ENCODE results near the gene USP47. TPM values are rescaled to one million over a fixed set of nuclear protein-coding genes. Genes with fewer than 3 reads are reported as not detected.

Gene USP47
- total and polyA plus RNA-seq, 2 experiments from 2014 or later: 16.3 to 36.7 TPM

DNA sequence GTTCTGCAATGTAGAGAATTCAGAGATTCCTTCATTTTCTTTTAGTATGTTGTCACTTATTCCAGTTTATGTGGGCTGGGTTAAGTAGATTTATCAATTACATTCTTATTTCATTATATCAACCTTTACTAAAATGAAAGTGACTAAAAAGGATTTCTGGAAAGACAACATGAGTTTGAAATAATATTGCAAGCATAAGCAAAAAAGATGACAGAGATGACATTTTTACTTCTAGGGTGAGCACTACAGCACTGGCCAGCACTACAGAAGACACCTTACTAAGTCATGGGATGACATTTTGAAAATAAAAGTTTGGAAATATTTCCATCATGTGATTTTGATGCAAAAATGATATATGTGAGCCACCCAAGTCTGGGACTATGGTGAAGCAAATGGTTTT lies 2.1 kb upstream of the USP47 start (continued):
- no peak for TF ChIP-seq ZNF462 (CRISPR knock-in tag; IDR thresholded peaks at IDR 0.05)
- TF ChIP-seq NANOG (IDR thresholded peaks at IDR 0.05; ENCODE audit: borderline replicate concordance): no peak
- no peak for TF ChIP-seq CREB1 (CRISPR knock-in tag; IDR thresholded peaks at IDR 0.05; ENCODE audit: low read depth)
- TF ChIP-seq CTCF (conservative IDR thresholded peaks at IDR 0.05; ENCODE audit: low read depth in 2 of 2): no peak
- no peak for TF ChIP-seq JUNB (IDR thresholded peaks at IDR 0.05; ENCODE audit: unreplicated experiment)
- TF ChIP-seq POLR2AphosphoS5 (IDR thresholded peaks at IDR 0.05; ENCODE audit: low read depth): no peak
- TF ChIP-seq ZNF331 (CRISPR knock-in tag; IDR thresholded peaks at IDR 0.05; ENCODE audit: low read depth): no peak
- no peak for TF ChIP-seq ZNF114 (CRISPR knock-in tag; IDR thresholded peaks at IDR 0.05)

DNA sequence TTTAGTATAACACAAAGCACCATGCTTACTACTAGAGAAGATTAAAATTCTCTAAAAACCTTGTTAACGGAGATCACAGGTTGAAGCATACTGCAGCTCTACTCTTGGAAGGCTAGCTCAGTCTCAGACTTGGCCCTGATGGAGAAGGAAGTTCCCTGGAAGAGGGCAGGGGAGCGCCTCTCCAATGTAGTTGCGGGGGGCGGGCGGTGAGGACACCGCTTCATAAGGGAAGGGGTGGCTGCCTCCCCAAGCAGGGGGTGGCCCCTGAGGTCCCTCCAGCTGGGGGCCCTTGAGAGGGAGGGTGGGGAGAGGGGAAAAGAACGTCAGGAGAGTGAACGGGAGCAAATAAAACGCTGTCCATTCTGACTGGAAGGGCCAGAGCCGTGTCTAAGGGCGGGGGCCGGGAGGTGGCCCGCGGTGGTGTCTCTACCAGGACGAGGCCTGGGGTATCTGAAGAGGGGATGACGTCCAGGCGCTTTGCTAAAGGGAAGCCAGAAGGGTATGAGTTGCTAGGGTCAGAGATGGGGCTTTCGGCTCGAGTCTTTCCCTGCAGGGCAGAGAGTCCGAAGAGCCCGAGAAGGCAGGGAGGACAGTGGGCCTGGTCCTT lies 553 bp upstream of the USP47 start:
- Histone ChIP-seq H3K4me2 (peak overlapping the region; percentile 86), H3K9me2 (ENCODE audit: insufficient read depth) (no peaks in the 10 kb centered on the region), H2AFZ (peak overlapping the region; percentile 93), H3K27ac (ENCODE audit: low read depth) (peak overlapping the region; percentile 90), H3K79me2 (replicated peaks; ENCODE audit: insufficient read depth) (peaks cover 37% of the 10 kb centered on the region), H3K4me3 (peak overlapping the region; percentile 86), H3K27me3 (ENCODE audit: insufficient read depth) (no peaks in the 10 kb centered on the region), H3F3A (replicated peaks; ENCODE audit: low read depth) (no peaks in the 10 kb centered on the region), H3K4me1 (ENCODE audit: insufficient read depth) (peaks cover 36% of the 10 kb centered on the region), H3K36me3 (ENCODE audit: insufficient read depth) (no peaks in the 10 kb centered on the region), H4K20me1 (replicated peaks; ENCODE audit: insufficient read depth) (peaks cover 27% of the 10 kb centered on the region)
- Mint-ChIP-seq H3K27ac (peak overlapping the region; percentile 95), H3K9me3 (no peaks in the 10 kb centered on the region), H3K4me3 (no peak overlapping the region), H3K27me3 (ENCODE audit: insufficient read depth, low read depth, poor library complexity) (peaks cover 5% of the 10 kb centered on the region), H3K36me3 (ENCODE audit: low read depth) (no peaks in the 10 kb centered on the region), H3K4me1 (peaks cover 18% of the 10 kb centered on the region)
- ATAC-seq (peak; percentile 68), DNase-seq (ENCODE audit: low spot score) (peak; percentile 52)
- no peak for TF ChIP-seq CREB1 (CRISPR knock-in tag; IDR thresholded peaks at IDR 0.05; ENCODE audit: low read depth)
- no peak for TF ChIP-seq REST (IDR thresholded peaks at IDR 0.05; ENCODE audit: unreplicated experiment)
- TF ChIP-seq POLR2AphosphoS5 (IDR thresholded peaks at IDR 0.05; ENCODE audit: low read depth): no peak; the same call in 1 of the 2 replicates
- peak in 1 of 2 experiments; percentile 39; a peak in 1 of 4 replicates for TF ChIP-seq CTCF (conservative IDR thresholded peaks at IDR 0.05; ENCODE audit: low read depth in 2 of 2)
